Urothelium cell line (cell line): ENCODE results near the gene TMEM123.
A peak's percentile ranks its signal among the peaks of the same experiment; 100 is the strongest.

Experiments
- DNase-seq: peaks from one replicate; pipeline ENCODE4 v3.0.0; 2011; ENCODE audit warnings: low spot score, mixed read lengths
- FAIRE-seq: peaks from 2 replicates; lab custom pipeline; 2011; peaks lifted over from hg19 to GRCh38; lab: Jason Lieb, UNC

TMEM123 gene, protein sequence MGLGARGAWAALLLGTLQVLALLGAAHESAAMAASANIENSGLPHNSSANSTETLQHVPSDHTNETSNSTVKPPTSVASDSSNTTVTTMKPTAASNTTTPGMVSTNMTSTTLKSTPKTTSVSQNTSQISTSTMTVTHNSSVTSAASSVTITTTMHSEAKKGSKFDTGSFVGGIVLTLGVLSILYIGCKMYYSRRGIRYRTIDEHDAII

DNA sequence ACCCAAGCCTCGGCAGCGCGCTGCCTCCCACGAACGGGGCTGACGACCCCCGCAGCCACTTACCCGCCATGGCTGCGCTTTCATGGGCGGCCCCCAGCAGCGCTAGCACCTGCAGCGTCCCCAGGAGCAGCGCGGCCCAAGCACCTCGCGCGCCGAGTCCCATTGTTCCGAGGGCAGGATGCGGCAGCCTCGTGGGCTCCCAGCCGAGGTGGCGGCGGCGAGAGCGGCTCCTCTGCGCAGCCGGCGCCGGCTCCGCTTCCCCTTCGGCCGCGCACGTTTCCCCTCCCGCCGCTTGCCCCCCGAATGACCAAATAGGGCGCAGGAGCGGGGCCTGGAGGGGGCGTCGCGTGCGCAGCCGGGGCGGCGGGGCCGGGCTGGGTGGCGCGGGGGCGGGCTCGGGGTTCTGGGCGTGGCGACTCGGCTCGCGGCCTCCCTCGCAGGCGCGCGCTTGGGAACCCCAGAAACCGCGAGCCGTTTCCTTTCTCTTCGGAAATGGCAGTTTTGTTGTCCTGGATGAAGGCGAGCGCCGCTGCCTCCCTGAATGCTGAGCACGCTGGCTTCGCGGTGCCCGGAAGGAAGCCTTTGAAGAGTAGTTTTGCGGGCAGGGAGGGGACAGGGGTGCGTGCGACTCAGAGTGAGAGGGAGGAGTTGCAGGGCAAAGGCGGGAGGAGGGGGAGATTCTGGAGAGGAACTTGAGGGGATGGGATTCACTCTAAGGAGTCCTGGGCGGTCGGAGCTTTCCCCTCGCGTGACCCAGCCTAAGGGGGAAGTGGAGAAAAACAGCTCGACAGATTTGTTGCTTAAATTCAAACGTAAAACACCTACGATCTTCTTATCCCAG is at the start of gene TMEM123:
Gene TMEM123, minus strand, starts transcription at position 305 of the 841 bp plus-strand sequence. Its CDS starts 142 bp downstream, at position 163.
- DNase-seq, result peak; percentile 82
- FAIRE-seq, result no peak

DNA sequence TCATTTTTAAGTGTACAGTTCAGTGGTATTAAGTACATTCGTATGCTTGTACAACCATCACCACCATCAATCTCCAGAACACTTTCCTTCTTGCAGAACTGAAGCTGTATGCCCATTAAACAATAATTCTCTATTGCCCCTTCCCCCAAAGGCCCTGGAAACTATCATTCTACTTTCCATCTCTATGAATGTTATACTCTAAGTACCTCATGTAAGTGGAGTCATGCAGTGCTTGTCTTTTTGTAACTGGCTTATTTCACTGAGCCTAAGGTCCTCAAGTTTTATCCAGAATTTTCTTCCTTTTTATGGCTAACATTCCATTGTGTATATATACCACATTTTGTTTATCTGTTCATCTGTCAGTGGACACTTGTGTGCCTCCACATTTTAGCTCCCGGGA is 48.3 kb upstream of the TMEM123 start:
- no peak for FAIRE-seq
- DNase-seq, result no peak

DNA sequence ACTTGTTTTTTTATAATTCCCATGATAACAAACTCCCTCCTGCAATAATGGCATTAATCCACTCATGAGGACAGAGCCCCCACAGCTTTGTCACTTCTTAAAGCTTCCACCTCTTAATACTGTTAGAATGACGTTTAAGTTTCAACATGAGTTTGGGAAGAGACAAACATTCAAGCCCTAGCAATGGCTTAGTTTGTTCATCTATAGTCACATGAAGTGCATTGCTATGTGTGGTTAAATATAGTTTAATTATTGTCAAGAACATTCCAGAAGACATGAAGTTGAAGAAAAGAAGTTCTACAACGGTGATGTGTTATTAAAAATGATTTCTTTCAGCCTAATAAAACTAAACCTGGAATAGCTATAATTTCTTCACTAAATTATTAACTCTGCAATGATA is 47.4 kb upstream of the TMEM123 start:
- FAIRE-seq (no peak), DNase-seq (no peak)

DNA sequence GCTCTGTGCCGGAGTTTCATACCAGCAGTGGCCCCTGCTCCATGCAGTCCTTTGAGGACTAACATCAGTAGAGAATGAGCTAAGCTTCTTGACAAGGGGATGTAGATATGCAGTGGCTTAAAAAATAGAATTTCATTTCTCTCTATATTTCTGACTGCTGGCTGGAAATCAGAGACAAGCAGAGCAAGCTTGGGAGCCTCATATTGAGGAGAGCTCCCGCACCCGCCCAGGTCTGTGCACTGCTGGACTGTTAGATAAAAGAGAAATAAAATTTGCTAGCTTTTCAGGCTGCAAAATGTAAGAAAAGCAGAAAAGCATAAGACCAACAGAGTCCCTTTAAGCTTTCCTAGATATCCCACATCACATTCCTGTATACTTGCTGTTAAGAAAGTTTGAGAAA is 46.6 kb upstream of the TMEM123 start:
- FAIRE-seq (no peak), DNase-seq (no peak)

DNA sequence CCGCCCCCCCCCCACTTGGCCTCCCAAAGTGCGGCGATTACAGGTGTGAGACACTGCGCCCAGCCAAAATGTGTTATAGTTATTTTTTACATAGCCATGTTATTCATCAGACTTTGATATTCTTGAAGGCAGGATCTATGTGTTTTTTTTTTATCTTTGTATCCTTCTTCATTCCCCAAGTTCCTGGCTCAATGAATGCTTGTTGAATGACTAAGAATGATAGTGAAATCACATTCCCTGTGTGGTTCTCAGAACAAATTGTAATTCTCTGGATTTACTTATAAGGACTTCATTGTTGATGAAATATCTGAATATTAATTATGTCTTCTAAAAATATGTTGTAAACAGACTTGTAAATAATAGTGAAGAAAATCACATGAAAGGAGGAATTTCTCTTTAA is 44.5 kb upstream of the TMEM123 start:
- DNase-seq (no peak), FAIRE-seq (no peak)

DNA sequence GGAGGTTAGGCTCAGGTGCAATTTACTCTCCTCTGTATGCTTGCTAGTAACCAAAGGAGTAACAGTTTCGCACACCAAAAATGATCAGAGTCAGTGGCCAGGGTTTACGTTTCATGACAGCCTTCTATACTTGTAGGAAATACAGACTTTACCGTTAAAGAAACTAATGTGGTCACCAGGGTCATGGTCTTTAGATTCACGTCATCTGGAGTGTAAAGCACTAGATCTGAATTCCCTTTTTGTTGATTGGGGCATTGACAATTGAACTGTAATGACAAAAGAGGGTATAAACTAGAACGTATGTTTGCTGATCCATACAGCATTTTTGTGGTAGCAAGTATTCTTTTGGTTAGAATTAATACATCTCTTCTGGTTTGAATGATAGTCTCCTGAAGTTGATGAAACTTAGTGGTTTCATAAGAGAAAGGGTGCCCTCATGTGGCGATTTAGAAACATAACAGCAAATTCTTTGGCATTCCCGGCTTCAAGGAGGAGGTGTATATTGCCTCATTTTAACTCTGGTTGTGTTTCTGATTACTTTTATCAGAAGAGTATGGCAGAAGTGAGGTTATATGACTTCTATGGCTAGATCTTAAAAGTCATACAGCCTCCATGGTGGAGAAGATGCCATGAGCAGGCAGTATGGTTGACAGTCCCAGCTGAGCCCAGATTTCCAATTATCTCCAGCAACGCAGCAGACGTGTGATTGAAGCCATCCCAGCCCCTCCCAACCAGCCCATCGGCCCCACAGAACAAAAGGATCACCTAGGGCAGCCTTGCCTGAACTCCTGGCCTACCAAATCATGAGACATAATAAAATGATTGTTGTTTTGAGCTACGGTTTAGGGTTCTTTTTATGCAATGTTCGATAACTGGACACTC is 42.8 kb upstream of the TMEM123 start:
- peak; percentile 61 for DNase-seq
- FAIRE-seq, result peak; percentile 5

DNA sequence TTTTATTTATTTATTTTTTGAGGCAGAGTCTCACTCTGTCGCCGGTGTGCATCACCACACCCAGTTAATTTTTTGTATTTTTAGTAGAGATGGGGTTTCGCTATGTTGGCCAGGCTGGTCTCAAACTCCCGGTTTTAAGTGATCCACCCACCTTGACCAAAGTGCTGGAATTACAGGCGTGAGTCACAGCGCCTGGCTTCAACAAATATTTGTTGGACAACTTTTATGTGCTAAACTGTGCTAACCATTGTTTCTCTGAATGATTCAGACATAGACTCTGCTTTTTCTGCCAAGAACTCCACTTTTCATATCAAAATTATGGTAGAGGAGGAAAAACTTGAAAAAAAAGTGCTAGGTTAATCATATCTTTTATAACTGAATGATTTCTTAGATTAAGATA is 41.7 kb upstream of the TMEM123 start:
- no peak for FAIRE-seq
- DNase-seq, result peak; percentile 38

DNA sequence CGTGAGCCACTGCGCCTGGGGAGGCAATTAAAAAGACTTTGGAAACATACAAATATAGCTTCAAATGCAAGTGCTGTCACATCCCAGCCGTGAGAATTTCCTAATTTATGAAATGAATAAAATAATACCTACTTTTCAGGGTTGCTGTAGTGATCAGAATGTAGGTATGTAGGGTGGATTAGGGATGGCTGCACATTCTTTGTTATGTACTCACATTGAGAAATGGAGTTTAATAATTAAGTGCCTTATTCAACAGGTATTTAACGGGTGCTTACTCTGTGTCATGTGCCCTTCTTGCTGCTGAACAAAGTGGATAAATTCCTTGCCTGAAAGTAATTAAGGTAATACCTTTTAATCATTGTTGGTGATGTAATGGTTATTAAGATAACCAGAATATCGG is 41.0 kb upstream of the TMEM123 start:
- no peak for FAIRE-seq
- DNase-seq, result no peak

DNA sequence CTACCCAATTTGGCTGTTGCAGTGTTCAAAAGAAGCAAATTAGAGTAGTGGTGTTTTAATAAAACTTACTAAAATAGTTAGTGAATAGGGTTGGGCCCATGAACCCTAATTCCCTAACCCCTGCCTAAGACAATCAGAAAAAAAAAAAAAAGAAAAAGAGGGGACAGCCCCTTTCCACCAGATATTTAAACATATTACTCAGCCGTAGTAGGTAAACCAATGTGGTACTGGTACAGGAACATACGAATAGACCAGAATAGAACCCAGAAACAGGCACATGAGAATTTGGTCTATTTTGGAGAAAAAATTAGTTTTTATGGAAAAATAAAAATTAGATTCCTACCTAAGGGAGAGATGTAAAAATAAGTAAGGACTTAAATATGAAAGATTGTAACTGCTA is 39.4 kb upstream of the TMEM123 start:
- FAIRE-seq (no peak), DNase-seq (no peak)

DNA sequence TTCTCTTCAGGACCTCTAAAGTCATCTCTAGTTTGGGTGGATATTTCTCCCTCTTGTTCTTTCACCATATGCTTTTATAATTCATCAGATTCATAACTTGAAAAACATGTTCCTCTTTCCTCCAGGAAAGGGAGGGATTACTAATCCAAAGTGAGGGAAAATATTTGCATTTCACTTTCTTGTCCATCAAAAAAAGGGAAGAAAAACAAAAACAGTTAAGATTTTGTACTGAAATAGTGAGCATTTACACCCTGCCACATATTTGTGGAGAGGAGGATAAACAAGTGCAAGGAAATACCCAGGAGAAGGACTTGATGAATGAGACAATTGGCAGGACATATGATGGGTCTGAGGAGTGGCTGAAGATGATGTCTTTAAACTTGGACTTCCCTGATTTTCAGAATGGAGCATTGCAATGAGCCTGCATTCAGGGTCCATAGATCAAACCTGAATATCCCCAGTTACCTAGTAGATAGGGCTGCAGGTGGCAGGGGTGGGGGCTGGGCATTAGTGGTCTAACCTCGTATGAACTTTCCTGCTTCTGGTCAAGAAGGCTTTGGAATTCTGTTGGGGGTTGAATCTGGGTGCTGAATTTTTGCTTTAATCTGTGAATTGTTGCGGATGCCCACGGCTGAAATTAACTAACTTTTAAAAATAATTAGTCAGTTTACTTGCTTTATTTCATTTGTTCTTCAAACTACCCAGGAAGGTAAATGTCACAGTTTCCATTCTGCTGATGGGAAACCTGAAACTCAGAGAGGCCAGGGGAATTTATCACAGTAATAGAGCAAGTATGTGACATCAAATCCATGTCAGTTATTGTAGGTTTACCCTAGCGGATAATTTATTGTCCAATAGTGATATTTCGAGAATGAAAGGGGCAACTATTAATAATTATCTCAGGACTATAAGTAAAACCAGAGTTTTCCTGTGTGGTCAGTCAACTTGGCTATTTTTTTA is 36.9 kb upstream of the TMEM123 start:
- no peak for FAIRE-seq
- no peak for DNase-seq

DNA sequence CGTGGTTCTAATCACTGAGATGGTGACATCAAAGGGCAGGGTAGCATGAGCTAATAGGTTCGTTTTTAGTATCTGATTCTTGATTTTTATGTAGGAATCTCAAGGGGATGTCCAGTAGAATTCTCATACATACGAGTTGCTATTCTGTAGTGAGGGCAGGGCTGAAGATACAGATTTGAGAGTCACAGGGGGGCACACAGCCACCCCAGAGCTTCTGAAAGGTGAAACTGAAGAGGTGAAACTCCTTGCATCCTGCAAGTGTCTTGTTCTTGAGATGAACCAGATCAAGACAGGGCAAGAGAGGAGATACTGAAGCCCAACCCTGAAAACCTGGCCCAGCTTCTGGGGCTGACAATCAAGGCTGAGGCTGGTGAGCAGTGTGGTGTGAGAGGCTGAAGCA is 35.6 kb upstream of the TMEM123 start:
- DNase-seq (no peak), FAIRE-seq (no peak)

DNA sequence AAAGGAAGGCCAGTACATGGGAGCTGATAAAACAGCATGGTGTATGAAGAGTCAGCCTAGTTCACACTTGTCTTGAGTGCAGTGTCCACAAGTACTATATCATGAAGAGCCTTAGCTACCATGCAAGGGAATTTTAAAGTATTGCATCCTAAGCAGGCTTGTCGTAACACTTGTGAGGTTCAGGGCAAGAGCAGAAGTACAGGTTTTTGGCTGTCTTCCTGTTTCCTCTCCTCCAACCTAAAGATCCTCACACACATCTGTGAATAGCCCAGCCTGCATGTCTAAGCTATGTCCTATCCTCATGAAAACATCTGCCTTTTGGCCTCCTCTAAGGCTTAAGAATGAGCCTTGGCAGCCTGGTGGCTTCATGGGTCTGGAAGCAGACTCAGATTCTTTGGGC is 34.6 kb upstream of the TMEM123 start:
- FAIRE-seq, result no peak
- no peak for DNase-seq

DNA sequence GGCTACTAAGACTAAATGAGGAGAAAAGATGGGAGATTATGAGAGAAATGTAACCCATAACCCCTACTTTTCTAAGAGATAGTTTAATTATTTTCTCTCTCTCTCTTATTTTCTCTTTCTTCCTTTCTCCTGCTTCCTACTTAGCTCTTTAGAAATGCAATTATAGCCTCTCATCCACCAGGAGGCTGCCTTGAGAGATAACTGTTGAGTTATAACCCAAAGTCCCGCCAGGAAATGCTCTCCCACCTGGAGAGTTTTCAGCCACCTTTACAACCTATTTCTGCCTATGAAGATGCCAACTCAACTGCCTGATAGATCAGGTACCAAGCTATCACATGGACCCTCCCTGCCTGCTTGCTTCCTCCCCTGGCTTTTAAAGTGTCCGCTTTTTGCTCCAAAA is 34.0 kb upstream of the TMEM123 start:
- no peak for FAIRE-seq
- no peak for DNase-seq

DNA sequence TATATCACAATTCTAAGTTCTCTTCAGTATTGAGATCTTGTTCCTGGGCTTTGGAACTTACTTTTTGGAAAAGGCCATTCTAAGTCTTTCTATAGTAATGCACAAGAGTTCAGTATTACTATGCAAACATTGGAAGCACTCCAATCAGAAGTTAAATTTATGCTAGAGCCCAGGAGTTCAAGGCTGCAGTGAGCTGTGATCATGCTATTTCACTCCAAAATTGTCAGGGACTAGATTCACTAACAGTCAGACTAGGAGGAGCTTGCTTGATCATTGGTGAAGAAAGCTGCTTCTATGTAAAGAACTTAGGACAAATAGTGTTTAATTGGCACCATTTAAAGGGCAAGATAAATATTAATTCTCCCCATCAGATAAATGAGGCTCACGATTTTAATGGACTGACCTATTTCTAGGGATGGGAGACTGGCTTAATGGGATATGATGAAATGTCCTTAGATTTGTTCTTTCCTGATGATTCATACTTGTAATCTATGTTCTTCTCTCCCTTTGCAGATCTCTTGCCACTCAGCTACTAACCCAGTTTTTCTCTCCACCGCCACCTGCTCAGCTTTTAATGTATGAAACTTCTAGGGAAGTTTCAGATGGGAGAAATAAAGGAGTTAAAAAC is 32.6 kb upstream of the TMEM123 start:
- DNase-seq (no peak), FAIRE-seq (no peak)

DNA sequence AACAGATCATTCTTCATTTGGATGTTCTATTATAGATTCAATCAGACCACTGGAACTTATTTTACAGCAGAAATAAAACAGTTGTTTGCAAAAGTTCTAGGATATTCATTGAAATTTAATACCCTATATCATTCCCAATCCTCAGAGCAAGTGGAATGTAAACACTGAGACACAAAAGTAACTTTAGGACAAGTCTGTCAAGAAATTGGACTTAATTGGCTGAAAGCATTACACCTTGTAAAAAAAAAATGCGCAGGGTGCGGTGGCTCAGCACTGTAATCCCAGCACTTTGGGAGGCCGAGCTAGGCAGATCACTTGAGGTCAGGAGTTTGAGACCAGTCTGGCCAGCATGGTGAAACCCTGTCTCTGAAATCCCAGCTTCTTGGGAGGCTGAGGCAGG is 29.9 kb upstream of the TMEM123 start:
- FAIRE-seq, result no peak

DNA sequence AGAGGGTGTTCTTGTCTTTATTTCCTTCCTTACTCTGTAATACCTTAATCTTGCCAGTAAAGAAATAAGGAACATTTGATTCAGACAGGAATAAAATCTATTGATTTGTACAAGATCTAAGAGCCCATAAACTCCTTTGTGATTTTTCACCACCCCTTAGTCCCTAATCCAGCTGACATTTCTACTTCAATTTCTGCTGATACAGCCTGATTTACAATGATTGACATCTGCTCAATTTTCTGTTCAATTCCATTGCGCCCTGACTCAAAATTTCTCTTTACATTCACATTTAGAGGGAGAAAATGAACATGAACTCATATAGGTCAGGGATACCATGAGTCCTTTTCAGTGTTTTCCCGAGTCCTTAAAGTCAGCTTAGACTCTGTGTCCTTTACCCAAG is 27.2 kb upstream of the TMEM123 start:
- no peak for DNase-seq
- no peak for FAIRE-seq

More for the DNA sequence above, 29.9 kb upstream of the TMEM123 start:
- DNase-seq, result no peak

DNA sequence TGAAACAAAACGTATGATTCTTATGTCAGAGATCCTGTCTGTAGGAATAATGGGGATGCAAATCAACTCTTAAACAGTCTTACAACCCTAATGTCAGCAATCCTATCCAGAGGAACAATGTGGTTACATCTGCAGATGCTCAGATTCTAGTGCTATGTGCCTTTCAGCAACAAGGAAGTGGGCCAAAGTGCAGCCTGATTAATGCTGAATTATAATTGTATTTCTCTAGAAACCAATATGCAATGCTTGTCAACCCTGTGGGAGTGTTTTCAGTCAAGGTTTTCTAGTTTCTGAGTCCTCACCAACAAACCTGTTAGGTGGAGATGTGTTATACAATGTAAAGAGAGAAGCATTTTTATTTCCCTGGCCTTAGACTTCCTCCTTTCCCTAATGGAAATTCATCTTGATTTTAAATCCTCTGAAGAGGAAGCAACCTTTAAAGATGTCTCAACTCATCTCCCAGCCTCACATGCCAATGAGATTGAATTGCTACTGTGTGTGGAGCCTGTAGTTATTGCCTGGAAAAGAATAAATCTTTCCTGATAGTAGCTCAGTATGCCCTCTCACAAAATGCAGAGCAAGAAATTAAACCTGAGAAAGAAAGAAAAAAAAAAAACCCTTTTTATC is 26.2 kb upstream of the TMEM123 start:
- FAIRE-seq, result no peak
- no peak for DNase-seq

DNA sequence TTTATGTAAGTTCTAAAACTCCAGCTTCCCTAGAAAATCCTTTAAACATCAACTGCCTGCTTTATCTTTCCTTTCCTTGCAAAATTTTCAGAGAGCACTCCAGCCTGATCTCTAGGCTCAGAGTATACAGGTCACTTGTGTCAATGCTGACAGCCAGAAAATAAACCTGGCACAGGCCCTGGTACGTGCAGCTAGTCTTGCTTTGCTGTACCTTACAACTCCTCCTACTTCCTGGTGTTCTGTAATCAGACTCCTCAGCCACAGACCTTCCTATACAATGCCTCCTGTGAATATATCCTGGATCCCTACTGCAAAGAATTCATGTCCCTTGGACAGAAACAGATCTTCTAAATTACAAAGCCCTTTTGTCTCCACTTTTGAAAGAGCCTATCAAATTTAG is 24.2 kb upstream of the TMEM123 start:
- FAIRE-seq (no peak), DNase-seq (peak; percentile 21)

DNA sequence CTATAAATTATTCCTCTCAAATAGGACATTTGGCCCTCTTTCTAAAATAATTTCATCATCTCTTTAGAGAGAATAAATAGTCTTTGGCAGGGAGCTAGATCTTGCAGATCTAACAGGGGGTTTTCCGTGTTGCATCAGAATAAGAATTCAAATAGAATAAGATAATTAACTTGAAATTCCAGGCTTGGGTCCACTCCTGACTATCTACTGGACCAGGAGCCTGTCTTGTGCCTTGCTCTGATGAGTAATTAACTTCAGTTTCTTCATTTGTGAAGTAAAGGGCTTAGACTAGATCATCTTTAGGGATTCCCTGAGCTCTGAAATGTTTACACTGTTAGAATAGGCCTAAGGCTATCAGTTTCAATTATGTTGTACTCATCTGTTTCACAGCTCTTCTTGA is 23.5 kb upstream of the TMEM123 start:
- DNase-seq (no peak), FAIRE-seq (no peak)
